Stimulated activated CD4-positive, alpha-beta T cell treated with anti-CD3 and anti-CD28 coated beads, TNF-alpha, amount 100 ng/mL, for 24 hours (primary cell): ENCODE results near the gene TLE3.
"Not testable (repeated sequence)": the region's sequence is repeated elsewhere in the genome, so short reads cannot be mapped to it uniquely, and the experiment has no call there.

Experiments
- DNase-seq, 3 experiments: peaks; one replicate each; pipeline ENCODE4 v3.0.0-alpha.2; 2020; ENCODE audit warnings: low read depth in 3 of 3

TLE3 gene

GRCh38 chr15:70126362-70126761, 28.6 kb upstream of the TLE3 start:
- no peak for DNase-seq

GRCh38 chr15:70125605-70126004, 27.9 kb upstream of the TLE3 start:
- DNase-seq, result no peak

GRCh38 chr15:70121624-70122302, 24.0 kb upstream of the TLE3 start:
- DNase-seq, result no peak

GRCh38 chr15:70120958-70121623, 23.4 kb upstream of the TLE3 start:
- no peak for DNase-seq

GRCh38 chr15:70119911-70120508, 22.3 kb upstream of the TLE3 start:
- DNase-seq, result no peak

- DNase-seq, result no peak
Observed at GRCh38 chr15:70118599-70118998, 20.9 kb upstream of the TLE3 start.

GRCh38 chr15:70116317-70116716, 18.6 kb upstream of the TLE3 start:
- no peak for DNase-seq

GRCh38 chr15:70114221-70114620, 16.5 kb upstream of the TLE3 start:
- DNase-seq, result no peak

GRCh38 chr15:70113304-70113700, 15.6 kb upstream of the TLE3 start:
- DNase-seq, result no peak

- not testable (repeated sequence) for DNase-seq
Observed at GRCh38 chr15:70112572-70113303, 15.0 kb upstream of the TLE3 start.

GRCh38 chr15:70112074-70112395, 14.3 kb upstream of the TLE3 start:
- no peak for DNase-seq

- no peak for DNase-seq
Observed at GRCh38 chr15:70111203-70112073, 13.7 kb upstream of the TLE3 start.

- no peak for DNase-seq
Observed at GRCh38 chr15:70109978-70110377, 12.3 kb upstream of the TLE3 start.

- DNase-seq, result no peak
Observed at GRCh38 chr15:70109531-70109930, 11.8 kb upstream of the TLE3 start.

GRCh38 chr15:70103880-70104626, 6.3 kb upstream of the TLE3 start:
- no peak for DNase-seq

GRCh38 chr15:70102827-70103226, 5.1 kb upstream of the TLE3 start:
- no peak for DNase-seq

GRCh38 chr15:70101459-70102113, 3.9 kb upstream of the TLE3 start:
- no peak for DNase-seq

- peak in 2 of 3 experiments; percentile 36 to 61 for DNase-seq
Observed at GRCh38 chr15:70100474-70101341, 3.0 kb upstream of the TLE3 start.

GRCh38 chr15:70099967-70100473, 2.3 kb upstream of the TLE3 start:
- no peak for DNase-seq
